ENCODE measurements around the gene MLST8.

Gene MLST8, protein sequence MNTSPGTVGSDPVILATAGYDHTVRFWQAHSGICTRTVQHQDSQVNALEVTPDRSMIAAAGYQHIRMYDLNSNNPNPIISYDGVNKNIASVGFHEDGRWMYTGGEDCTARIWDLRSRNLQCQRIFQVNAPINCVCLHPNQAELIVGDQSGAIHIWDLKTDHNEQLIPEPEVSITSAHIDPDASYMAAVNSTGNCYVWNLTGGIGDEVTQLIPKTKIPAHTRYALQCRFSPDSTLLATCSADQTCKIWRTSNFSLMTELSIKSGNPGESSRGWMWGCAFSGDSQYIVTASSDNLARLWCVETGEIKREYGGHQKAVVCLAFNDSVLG

GRCh38 chr16:2205104-2205966 lies at the start of gene MLST8:
MLST8 (plus strand) TSS chr16:2205454; CDS start chr16:2206086, 632 bp downstream.
- peak; percentile 44 for DNase-seq

DNA sequence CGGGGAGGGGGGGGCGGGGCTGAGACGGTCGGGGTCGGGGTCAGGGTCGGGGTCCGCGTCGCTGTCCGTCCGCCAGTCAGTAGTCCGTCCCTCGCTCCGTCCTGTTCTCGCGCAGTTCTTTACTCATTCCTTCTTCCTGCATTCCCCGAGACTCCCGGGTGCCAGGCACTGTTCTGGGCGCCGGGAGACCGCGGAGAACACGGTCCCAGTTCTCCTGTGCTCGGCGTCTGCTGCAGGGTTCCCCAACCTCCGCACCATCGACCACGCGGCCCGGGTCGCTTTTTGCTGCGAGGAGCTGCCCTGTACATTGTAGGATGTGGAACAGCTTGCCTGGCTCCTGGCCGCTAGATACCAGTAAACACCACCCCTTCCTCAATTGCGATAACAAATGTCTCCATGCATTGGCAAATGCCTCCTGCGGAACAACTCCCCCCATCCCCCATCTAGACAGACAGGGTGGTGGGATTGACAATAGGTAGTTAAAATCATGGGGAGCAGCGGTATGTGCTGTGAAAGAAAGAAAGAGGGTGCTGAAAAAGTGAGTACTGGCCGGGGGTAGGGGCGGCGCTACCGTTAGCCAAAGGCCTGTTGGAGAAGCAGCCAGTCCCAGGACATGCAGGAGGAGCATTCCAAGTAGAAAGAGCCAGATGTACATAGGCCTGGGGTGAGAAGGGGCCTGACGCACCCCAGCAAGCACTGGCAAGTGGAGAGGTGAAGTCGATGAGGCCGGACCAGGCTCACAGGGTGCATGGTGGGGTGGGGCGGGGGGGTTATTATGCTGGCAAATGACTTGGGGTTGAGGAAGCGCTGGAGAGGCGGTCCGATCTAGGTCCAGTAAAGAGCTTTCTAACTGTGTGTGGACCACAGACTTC lies 49.0 kb upstream of the MLST8 start:
- DNase-seq, result no peak

GRCh38 chr16:2156849-2157224 lies 48.4 kb upstream of the MLST8 start:
- DNase-seq, result no peak

DNA sequence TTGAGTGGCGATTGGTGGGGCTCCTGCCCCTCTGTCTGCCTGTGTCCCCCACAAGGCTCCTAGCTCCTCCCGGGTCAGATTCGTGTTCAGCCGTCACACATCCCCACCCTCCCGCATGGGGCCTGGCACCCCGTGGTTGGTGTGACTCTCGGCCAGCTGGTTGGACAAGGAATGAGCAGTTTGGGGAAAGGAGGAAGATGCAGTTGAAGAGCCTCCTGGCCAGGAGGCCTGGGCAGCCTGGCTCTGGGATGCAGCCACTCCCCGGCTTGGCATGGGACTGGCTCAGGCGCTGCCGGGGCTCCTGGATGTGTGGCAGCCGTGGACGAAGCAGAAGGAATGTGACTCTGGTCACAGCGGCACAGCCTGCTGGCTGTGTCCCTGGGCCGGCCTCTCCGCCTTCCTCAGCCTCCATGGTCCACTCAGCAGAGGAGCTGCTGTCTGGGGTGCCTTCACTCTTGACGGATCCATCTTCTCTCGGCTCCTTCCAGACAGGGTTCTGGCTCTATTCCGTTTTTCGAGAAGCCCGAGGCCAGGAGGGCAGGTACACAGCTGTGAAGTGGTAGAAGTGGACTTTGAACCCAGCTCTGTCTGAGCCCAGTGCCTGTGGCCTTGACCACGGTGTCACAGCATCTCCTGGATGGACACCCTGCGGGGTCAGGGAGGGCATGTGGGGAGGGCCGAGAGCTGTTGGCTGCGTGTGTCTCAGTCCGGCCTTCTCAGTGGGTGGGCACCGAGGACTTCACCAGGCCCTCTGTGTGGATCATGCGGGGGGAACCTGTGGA lies 47.6 kb upstream of the MLST8 start:
- DNase-seq, result no peak

DNA sequence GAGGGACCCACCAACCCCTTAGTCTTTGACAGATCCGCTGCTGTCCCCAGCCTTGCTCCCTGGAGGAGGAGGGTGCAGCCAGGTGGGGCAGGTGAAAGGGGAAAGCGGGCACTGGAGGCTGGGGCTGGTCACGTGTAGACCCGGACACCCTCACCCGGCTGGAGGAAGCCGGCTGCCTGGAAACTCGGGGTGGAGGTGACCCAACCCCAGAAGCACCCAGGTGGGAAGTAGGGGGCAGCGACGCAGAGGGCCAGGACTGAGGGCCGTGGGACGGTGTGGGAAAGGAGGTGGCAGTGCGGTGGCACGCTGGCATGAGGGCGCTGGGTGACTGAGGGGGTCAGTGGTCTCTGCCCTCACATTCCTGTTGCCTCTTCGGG lies 47.0 kb upstream of the MLST8 start:
- DNase-seq, result no peak

- DNase-seq, result no peak
Observed at GRCh38 chr16:2159175-2159838, 45.9 kb upstream of the MLST8 start.

DNA sequence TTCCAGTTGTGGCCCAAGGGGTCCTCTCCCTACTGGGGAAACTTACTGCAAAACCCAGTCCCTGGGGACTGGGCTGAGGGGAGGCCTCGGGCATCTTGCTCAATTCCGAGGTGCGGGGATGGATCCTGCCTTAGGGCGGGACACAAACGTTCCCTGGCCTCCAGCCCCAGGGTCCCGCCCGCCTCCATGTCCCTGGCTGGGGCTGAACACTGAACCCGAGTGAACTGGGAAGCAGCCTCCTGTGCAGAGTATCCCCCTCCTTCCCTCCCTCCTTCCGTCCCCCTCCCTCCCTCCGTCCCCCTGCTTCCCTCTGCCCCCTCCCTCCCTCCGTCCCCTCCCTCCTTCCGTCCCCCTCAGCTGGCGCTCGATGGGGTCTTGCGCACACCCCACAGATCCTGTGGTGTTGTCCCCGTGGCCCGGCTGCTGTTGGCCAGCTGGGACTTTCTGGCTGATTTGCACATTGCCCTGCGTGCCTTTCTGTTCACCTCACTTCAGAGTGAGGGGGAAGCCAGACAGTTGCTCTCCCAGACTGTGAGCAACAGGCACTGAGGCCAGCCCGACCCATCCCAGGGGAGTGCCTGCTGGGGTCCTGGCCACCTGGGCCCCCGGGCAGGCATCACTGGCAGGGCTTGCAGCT lies 44.2 kb upstream of the MLST8 start:
- no peak for DNase-seq

DNA sequence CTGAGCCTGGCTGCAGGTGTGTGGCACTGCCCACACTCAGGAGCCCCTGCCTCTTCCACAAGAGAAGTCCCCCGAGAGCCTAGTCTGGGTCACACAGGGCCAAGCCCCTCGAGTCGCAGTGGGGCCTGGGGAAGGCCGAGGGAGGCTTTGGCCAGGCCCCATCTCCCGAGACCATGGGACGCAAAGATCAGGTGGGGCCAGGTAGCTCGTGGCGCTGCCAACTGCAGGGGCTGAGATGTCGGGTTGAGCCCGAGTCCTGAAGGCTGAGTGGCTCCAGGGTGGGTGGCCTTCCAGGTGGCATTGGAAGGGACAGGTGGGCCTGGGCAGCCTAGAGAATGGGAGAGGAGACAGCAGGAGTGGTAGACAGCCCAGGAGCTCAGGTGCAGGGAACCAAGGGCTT lies 43.3 kb upstream of the MLST8 start:
- DNase-seq, result no peak

- no peak for DNase-seq
Observed at GRCh38 chr16:2162676-2163118, 42.6 kb upstream of the MLST8 start.

DNA sequence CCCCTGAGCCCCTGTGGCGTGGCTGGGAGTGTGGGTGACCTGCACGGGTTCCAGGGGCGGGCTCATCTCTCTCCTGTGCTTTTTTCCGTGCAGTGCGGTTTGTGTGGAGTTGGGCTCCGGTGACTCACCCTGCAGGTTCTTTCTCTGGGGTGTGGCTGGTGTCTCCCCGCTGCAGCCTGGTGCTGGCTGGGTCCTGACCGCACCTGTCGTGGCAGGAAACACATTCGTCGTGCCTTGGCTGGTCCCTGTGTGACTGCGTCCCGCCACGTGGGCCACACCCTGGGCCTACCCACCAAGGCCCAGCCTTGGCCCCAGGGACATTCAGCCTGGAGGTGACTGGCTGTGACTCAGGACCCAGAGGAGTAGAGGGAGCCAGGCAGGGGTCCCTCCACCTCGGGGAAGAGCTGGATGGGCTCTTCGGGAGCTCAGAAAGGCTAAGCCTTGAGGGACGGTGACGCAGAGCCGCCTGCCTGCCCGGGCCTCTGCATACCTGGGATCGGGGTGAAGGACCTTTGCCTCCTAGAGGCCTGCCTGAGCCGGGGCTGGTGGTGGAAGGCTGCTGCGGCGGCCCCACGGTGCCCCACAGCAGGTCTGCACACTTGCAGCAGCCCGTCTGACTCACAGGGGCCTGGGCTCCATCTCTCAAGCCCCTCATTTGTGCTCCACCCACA lies 41.9 kb upstream of the MLST8 start:
- no peak for DNase-seq

GRCh38 chr16:2165861-2166260 lies 39.4 kb upstream of the MLST8 start:
- DNase-seq, result no peak

DNA sequence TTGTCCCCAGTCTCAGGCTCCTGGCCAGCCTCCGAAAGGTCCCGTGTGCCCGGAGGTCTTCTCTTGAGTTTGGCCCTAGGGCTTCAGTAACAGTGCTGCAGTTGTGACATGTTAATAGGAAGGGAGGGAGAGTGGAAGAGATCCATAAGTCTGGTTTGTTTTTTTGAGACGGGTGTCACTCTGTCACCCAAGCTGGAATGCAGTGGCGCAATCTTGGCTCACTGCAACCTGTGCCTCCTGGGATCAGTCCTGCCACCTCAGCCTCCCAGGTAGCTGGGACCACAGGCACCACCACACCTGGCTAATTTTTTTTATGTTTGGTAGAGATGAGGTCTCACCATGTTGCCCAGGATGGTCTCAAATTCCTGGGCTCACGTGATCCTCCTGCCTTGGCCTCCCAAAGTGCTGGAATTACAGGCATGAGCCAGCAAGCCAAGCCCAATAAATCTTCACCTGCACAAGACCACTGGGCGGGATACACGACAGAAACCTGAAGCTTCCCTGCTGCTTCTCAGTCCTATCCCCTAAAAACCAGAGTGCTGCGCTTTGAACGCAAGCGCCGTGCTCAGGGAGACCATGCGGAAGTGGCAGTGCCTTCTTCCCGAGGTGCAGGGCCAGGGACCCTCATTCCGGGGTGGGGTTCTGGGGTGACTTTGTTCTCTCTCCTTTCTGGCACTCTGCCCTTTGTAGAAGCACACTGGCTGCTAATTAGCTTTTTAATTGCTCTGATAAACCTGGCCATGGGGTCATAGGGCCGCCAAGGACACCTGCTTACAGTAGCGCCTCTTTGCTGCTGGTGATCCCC lies 38.8 kb upstream of the MLST8 start:
- no peak for DNase-seq

GRCh38 chr16:2167068-2167638 lies 38.1 kb upstream of the MLST8 start:
- no peak for DNase-seq

DNA sequence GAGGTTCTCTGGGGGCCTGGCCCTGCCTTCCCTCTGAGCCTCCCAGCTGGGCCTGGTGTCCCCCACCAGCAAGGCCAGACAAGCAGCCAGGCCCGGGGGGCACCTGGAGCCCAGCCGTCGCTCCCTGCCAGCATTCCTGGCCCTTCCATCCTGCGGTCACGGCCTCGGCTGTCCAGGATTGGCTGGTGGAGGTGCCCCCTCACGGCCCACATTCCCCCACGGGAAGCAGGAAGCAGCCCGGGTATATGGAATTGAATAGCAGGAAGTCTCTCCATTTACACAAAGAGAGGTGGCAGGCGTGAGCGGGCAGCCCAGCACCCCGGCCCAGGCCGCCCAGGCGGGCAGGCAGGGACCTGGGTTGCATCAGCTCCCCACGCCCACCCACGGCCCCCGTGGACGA lies 35.2 kb upstream of the MLST8 start:
- no peak for DNase-seq

- no peak for DNase-seq
Observed at GRCh38 chr16:2170587-2171435, 34.4 kb upstream of the MLST8 start.

DNA sequence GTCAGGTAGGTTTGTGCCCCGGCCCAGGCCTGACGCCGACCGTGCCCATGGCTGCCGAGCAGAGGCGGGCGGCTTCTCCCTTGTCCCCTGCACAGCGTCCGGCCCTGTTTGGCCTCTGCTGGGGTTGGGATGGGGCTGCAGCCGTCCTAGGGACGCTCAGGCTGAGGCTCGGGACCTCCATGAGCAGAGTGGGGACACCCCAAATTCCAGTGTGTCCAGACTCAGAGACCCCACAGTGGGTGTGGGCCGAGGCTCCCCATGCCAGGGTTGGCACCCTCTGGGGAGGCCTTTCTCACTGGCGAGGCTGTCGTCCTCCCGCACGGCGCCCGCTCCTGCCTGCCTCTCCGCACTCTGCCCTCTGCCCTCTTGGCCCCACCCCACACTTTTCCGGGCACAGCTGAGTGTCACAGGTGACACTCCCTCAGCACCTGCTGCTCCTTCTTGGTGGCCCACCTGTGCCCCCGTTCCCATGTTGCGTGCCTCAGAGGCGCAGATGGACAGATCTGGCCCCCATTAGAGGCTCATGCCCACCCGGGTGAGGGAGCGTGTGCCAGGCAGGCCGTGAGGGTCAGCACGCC lies 33.6 kb upstream of the MLST8 start:
- no peak for DNase-seq

DNA sequence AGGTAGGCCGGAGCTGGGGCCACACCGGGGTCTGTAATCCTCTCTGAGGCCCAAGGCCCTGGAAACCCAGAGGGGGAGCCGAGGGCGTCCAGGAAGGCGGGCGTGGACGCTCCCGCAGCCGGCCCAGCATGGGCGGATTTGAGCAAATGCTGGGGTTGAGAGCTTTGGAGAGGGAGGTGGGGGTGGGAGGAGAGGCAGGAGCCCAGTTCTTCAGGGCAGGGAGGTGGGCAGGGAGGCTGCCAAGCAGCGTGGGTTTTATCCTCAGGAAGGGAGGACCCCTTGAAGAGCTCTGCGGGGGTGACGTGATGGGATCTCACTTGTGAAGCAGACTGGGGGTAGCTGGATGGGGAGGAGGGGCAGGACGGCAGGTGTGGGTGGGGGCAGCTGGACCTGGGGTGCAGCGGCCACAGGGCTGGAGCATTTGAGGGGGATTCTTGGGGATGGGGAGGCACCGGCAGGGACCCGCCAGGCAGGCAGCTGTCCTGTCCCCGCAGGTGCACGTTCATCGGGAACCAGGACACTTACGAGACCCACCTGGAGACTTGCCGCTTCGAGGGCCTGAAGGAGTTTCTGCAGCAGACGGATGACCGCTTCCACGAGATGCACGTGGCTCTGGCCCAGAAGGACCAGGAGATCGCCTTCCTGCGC lies 32.4 kb upstream of the MLST8 start:
- DNase-seq, result no peak

DNA sequence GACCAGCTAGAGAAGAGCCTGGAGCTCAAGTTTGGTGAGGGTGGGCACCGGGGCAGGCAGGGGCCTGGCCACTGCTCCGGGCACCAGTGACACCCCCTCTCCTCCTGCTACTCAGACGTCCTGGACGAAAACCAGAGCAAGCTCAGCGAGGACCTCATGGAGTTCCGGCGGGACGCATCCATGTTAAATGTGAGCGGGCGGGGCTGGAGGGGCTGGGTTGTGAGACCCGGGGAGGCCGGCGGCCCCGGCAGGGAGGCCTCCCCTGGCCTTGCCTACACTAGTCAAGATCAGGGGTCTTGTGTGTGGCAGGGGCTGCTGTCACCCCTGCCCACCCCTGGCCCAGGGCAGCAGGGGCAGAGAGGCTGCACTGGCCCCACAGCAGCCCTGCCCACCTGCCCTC lies 31.9 kb upstream of the MLST8 start:
- DNase-seq, result no peak

All from NCI-H2081 treated with DMSO at 0.1 percent for 48 hours (cell line).